ENCODE data around the gene HAUS6.
"Not testable (repeated sequence)": the region's sequence is repeated elsewhere in the genome, so short reads cannot be mapped to it uniquely, and the experiment has no call there.

The HAUS6 gene

DNA sequence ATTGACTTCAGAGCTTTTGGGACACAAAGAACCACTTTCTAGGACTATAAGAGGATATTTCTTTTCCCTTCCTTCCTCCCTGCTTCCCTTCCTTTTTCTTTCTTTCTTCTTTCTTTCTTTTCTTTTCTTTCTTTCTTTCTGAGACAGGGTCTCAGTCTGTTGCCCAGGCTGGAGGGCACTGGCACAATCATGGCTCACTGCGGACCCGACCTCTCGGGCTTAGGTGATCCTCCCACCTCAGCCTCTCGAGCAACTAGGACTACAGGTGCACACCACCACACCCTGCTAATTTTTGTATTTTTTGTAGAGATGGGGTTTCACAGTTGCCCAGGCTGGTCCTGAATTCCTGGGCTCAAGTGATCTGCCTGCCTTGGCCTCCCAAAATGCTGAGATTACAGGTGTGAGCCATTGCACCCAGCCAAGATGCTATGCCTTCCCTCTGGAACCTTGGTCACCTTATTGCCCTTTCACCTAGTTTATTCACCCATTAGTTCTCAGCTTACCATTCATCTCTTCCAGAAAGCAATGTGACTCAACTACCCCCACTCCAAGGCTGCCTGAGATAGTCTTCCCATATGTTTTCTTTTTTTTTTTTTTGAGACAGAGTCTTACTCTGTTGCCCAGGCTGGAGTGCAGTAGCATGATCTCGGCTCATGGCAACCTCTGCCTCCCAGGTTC, 14.5 kb upstream of the HAUS6 start:
- DNase-seq (ENCODE audit: low spot score), result no peak
- peaks cover 26% of the 10 kb centered on the region for H3K4me1 ChIP-seq (ENCODE audit: insufficient read depth, poor library complexity, severe bottlenecking)
- H3K9me3 ChIP-seq (ENCODE audit: severe bottlenecking), result no peaks in the 10 kb centered on the region
- H3K27me3 ChIP-seq (ENCODE audit: insufficient read depth, poor library complexity, severe bottlenecking), result no peaks in the 10 kb centered on the region
- H3K36me3 ChIP-seq (ENCODE audit: low read depth), result no peaks in the 10 kb centered on the region
- no peak overlapping the region for H3K27ac ChIP-seq (ENCODE audit: poor library complexity, severe bottlenecking)
- ATAC-seq (ENCODE audit: low read depth), result no peak
- H3K4me3 ChIP-seq (ENCODE audit: severe bottlenecking), result no peak overlapping the region
- TF ChIP-seq, protein P1, sequence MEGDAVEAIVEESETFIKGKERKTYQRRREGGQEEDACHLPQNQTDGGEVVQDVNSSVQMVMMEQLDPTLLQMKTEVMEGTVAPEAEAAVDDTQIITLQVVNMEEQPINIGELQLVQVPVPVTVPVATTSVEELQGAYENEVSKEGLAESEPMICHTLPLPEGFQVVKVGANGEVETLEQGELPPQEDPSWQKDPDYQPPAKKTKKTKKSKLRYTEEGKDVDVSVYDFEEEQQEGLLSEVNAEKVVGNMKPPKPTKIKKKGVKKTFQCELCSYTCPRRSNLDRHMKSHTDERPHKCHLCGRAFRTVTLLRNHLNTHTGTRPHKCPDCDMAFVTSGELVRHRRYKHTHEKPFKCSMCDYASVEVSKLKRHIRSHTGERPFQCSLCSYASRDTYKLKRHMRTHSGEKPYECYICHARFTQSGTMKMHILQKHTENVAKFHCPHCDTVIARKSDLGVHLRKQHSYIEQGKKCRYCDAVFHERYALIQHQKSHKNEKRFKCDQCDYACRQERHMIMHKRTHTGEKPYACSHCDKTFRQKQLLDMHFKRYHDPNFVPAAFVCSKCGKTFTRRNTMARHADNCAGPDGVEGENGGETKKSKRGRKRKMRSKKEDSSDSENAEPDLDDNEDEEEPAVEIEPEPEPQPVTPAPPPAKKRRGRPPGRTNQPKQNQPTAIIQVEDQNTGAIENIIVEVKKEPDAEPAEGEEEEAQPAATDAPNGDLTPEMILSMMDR (IDR thresholded peaks at IDR 0.05; ENCODE audit: poor library complexity, severe bottlenecking), result no peak

DNA sequence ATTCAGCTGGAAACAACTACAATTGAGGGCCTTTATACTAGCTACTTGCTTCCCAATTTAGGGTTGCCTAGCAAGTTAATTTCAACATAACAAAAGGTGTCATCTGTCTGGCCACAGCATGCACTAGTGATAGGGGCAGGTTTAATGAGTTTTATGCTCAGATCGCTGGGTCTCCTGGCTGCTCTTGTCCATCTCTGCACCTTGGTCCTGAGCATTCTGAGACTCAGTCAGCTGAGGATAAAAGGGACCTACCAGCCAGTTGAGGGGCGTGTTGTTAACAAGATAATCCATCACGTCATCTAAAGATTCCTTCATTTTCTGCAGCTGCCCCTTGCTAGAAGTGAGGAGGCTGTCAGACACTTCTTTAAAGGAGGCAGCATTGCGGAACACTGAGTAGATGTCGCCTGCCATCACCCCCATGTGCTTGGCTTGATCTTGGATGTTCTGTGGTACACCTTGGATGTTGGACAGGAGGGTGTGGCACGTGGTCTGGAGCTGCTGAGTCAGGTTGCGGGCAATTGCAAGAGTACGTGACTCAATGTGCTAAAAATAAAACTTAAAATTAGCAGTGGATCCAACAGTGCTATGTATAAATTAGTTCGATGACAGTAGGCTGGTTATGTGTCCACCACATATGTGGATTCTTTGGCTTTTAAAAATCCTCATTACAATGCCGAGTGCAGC, 13.5 kb upstream of the HAUS6 start:
- H3K27ac ChIP-seq (ENCODE audit: poor library complexity, severe bottlenecking), result no peak overlapping the region
- TF ChIP-seq, protein P1 (IDR thresholded peaks at IDR 0.05; ENCODE audit: poor library complexity, severe bottlenecking), result no peak
- no peaks in the 10 kb centered on the region for H3K9me3 ChIP-seq (ENCODE audit: severe bottlenecking)
- no peaks in the 10 kb centered on the region for H3K27me3 ChIP-seq (ENCODE audit: insufficient read depth, poor library complexity, severe bottlenecking)
- ATAC-seq (ENCODE audit: low read depth), result peak; percentile 76
- no peak for DNase-seq (ENCODE audit: low spot score)
- H3K4me3 ChIP-seq (ENCODE audit: severe bottlenecking), result no peak overlapping the region
- no peaks in the 10 kb centered on the region for H3K36me3 ChIP-seq (ENCODE audit: low read depth)
- H3K4me1 ChIP-seq (ENCODE audit: insufficient read depth, poor library complexity, severe bottlenecking), result peaks cover 26% of the 10 kb centered on the region

DNA sequence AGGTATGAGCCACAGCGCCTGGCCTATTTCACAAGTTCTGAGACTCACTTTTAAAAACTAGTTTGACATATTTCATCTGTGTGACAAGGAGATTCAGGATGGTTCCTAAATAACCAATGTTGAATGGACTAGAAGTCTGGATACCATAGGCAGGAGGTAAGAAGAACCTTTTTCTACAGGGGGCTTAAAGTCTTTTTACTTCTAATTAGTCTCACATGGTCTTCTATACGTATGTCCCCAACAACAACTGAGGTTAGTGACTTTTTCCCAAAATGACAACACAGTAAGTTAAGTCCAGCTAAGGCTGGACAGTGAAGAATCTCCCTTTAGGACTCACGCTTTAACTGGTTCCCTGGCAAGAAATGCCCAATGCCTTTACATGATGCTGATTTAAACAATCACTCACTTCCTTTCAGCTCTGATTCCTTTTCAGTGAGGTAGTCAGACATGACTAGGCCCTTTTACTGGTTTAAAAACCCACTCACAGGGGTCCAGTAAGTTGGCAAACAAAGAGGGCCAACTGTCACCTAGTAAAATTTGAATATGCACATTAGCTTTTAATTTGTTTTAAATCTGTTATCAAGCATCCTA, 12.1 kb upstream of the HAUS6 start:
- ATAC-seq (ENCODE audit: low read depth), result no peak
- no peak overlapping the region for H3K27ac ChIP-seq (ENCODE audit: poor library complexity, severe bottlenecking)
- no peaks in the 10 kb centered on the region for H3K27me3 ChIP-seq (ENCODE audit: insufficient read depth, poor library complexity, severe bottlenecking)
- TF ChIP-seq, protein P1 (IDR thresholded peaks at IDR 0.05; ENCODE audit: poor library complexity, severe bottlenecking), result no peak
- H3K9me3 ChIP-seq (ENCODE audit: severe bottlenecking), result no peaks in the 10 kb centered on the region
- H3K4me1 ChIP-seq (ENCODE audit: insufficient read depth, poor library complexity, severe bottlenecking), result peaks cover 26% of the 10 kb centered on the region
- no peaks in the 10 kb centered on the region for H3K36me3 ChIP-seq (ENCODE audit: low read depth)
- no peak overlapping the region for H3K4me3 ChIP-seq (ENCODE audit: severe bottlenecking)
- DNase-seq (ENCODE audit: low spot score), result no peak

DNA sequence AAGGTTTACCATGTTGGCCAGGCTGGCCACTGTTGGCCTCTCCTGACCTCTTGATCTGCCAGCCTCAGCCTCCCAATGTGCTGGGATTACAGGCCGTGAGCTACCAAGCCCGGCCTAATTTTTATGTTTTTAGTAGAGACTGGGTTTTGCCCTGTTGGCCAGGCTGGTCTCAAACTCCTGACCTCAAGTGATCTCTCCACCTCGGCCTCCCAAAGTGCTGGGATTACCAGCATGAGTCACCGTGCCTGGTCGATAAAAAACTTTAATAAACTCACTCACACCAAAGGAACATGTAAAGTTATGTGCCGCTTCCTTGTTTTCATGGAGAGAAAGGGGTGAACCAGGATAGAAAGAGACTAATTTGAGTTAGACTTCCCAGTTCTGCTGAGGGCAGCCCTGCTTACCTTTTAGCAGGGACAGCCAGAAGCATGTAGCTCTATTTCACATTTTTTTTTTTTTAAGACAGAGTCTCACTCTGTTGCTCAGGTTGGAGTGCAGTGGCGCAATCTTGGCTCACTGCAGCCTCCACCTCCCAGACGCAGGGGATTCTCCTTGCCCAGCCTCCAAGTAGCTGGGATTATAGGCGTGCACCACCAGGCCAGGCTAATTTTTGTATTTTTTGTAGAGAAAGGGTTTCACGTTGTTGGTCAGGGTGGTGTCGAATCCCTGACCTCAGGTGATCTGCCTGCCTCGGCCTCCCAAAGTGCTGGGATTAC, 11.4 kb upstream of the HAUS6 start:
- no peak for DNase-seq (ENCODE audit: low spot score)
- H3K36me3 ChIP-seq (ENCODE audit: low read depth), result no peaks in the 10 kb centered on the region
- no peak overlapping the region for H3K4me3 ChIP-seq (ENCODE audit: severe bottlenecking)
- no peak overlapping the region for H3K27ac ChIP-seq (ENCODE audit: poor library complexity, severe bottlenecking)
- ATAC-seq (ENCODE audit: low read depth), result no peak
- TF ChIP-seq, protein P1 (IDR thresholded peaks at IDR 0.05; ENCODE audit: poor library complexity, severe bottlenecking), result no peak
- no peaks in the 10 kb centered on the region for H3K9me3 ChIP-seq (ENCODE audit: severe bottlenecking)
- H3K4me1 ChIP-seq (ENCODE audit: insufficient read depth, poor library complexity, severe bottlenecking), result peaks cover 20% of the 10 kb centered on the region
- H3K27me3 ChIP-seq (ENCODE audit: insufficient read depth, poor library complexity, severe bottlenecking), result no peaks in the 10 kb centered on the region

DNA sequence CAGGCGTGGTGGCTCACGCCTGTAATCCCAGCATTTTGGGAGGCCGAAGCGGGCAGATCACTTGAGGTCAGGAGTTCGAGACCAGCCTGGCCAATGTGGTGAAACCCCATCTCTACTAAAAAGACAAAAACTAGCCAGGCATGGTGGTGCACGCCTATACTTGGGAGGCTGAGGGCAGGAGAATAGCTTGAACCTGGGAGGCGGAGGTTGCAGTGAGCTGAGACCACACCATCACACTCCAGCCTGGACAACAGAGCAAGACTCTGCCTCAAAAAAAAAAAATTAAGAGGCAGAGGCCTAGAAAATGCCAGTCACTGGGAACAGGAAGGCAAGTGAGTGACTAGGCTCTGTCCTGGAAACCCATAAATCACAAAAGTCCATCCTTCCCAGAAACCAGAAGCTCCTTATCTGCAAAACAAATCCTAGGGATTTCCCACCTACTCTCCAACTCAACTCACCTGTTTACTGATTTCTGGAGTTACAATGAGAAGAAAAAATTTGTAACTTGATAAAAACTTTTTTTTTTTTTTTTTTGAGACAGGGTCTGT, 10.4 kb upstream of the HAUS6 start:
- H3K4me1 ChIP-seq (ENCODE audit: insufficient read depth, poor library complexity, severe bottlenecking), result peaks cover 11% of the 10 kb centered on the region
- ATAC-seq (ENCODE audit: low read depth); H3K36me3 ChIP-seq (ENCODE audit: low read depth); H3K4me3 ChIP-seq (ENCODE audit: severe bottlenecking); H3K27ac ChIP-seq (ENCODE audit: poor library complexity, severe bottlenecking); H3K9me3 ChIP-seq (ENCODE audit: severe bottlenecking); DNase-seq (ENCODE audit: low spot score); H3K27me3 ChIP-seq (ENCODE audit: insufficient read depth, poor library complexity, severe bottlenecking): not testable (repeated sequence)

Measured in RWPE2 (cell line).